ENCODE data around the gene ATP13A5.

The ATP13A5 gene

DNA sequence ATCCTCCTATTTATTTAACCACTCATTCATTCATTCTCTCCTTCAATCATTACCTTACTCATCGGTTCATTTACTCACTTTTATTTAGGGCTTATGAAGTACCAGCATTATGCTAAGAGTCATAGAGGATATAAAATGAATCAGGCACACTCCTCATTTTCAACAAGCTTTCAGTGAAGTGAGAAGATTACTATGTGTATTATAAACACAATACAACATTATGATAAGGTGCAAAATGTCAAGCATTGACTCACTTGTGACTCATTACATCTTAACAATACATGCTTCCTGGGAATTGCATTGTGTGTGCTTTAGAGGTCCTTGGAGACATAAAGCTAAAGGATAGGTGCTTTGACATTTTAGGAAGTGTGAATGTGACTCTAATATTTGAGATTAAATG lies 77.1 kb downstream of the ATP13A5 start:
- Histone ChIP-seq H3K27me3 (ENCODE audit: control insufficient read depth, low read length) (no peaks in the 10 kb centered on the region), H3K79me2 (ENCODE audit: control insufficient read depth, low read length) (no peaks in the 10 kb centered on the region), H3K4me3 (ENCODE audit: low read length) (no peak overlapping the region), H4K20me1 (ENCODE audit: control insufficient read depth, insufficient read depth, low read depth, low read length) (no peaks in the 10 kb centered on the region), H3K4me1 (ENCODE audit: control insufficient read depth, low read length) (no peaks in the 10 kb centered on the region), H3K4me2 (ENCODE audit: low read length) (no peak overlapping the region), H3K9me2 (replicated peaks; ENCODE audit: control insufficient read depth, low read length) (no peaks in the 10 kb centered on the region), H3K9me3 (ENCODE audit: control insufficient read depth, insufficient read depth, low read length) (no peaks in the 10 kb centered on the region), H3K36me3 (ENCODE audit: control insufficient read depth, low read length) (no peaks in the 10 kb centered on the region), H3F3A (ENCODE audit: control insufficient read depth, insufficient read depth) (no peaks in the 10 kb centered on the region), H3K27ac (ENCODE audit: low read depth, low read length) (no peak overlapping the region)
- no peak for TF ChIP-seq EZH2phosphoT487 (IDR thresholded peaks at IDR 0.05; ENCODE audit: borderline replicate concordance, low read length)
- TF ChIP-seq, protein P1, sequence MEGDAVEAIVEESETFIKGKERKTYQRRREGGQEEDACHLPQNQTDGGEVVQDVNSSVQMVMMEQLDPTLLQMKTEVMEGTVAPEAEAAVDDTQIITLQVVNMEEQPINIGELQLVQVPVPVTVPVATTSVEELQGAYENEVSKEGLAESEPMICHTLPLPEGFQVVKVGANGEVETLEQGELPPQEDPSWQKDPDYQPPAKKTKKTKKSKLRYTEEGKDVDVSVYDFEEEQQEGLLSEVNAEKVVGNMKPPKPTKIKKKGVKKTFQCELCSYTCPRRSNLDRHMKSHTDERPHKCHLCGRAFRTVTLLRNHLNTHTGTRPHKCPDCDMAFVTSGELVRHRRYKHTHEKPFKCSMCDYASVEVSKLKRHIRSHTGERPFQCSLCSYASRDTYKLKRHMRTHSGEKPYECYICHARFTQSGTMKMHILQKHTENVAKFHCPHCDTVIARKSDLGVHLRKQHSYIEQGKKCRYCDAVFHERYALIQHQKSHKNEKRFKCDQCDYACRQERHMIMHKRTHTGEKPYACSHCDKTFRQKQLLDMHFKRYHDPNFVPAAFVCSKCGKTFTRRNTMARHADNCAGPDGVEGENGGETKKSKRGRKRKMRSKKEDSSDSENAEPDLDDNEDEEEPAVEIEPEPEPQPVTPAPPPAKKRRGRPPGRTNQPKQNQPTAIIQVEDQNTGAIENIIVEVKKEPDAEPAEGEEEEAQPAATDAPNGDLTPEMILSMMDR (IDR thresholded peaks at IDR 0.05; ENCODE audit: low read depth, low read length, poor library complexity, severe bottlenecking), result no peak

- Histone ChIP-seq H3K79me2 (ENCODE audit: control insufficient read depth, low read length) (no peaks in the 10 kb centered on the region), H3K4me2 (ENCODE audit: low read length) (no peak overlapping the region), H3K4me3 (ENCODE audit: low read length) (no peak overlapping the region), H3K27ac (ENCODE audit: low read depth, low read length) (no peak overlapping the region), H3K9me2 (replicated peaks; ENCODE audit: control insufficient read depth, low read length) (no peaks in the 10 kb centered on the region), H4K20me1 (ENCODE audit: control insufficient read depth, insufficient read depth, low read depth, low read length) (no peaks in the 10 kb centered on the region), H3K9me3 (ENCODE audit: control insufficient read depth, insufficient read depth, low read length) (no peaks in the 10 kb centered on the region; the same call in 1 of the 2 replicates), H3K4me1 (ENCODE audit: control insufficient read depth, low read length) (no peaks in the 10 kb centered on the region), H3F3A (ENCODE audit: control insufficient read depth, insufficient read depth) (no peaks in the 10 kb centered on the region), H3K36me3 (ENCODE audit: control insufficient read depth, low read length) (no peaks in the 10 kb centered on the region), H3K27me3 (ENCODE audit: control insufficient read depth, low read length) (no peaks in the 10 kb centered on the region)
- no peak for TF ChIP-seq EZH2phosphoT487 (IDR thresholded peaks at IDR 0.05; ENCODE audit: borderline replicate concordance, low read length)
Measured at GRCh38 chr3:193297421-193297820, 81.1 kb downstream of the ATP13A5 start.

DNA sequence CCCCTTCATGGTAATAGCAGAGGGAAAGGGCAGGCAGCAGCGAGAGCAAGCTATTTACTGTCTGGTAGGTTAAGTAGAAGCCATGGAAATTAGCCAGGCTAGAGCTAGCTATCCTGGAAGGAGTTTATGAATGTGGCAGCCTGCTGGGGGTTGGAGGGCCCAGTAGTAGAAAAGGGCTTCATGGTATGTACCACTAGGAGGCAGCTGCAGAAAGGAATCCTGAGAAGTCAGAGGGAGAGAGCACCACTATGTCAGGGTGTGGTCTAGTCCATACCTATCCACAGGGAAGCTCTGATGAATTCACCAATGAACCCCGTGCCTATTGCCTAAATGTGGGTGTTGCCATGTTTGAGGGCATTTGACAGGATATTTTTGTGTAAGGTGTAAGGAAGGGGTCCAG lies 82.6 kb downstream of the ATP13A5 start:
- Histone ChIP-seq H4K20me1 (ENCODE audit: control insufficient read depth, insufficient read depth, low read depth, low read length) (no peaks in the 10 kb centered on the region), H3K27ac (ENCODE audit: low read depth, low read length) (no peak overlapping the region)
- TF ChIP-seq EZH2phosphoT487 (IDR thresholded peaks at IDR 0.05; ENCODE audit: borderline replicate concordance, low read length), result no peak
- TF ChIP-seq, protein P1 (IDR thresholded peaks at IDR 0.05; ENCODE audit: low read depth, low read length, poor library complexity, severe bottlenecking), result no peak

DNA sequence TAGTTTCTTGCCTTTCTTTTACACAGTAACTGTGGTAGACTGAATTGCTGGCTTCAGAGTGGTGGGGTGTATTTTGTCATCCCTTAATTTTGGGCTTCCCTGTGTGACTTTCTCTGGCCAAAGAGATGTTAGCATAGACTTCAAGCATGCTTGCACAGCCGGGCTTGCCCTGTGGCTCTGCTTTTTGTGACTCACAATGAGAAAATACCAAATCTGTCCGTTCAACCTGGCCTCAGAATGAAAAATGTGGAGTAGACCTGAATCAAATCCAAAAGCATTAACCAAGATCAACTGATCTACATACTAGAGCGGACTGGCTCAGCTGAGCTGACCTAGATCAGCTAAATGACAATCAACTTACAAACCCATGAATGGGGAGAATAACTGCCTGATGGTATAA lies 86.2 kb downstream of the ATP13A5 start:
- no peak overlapping the region for H3K27ac ChIP-seq (ENCODE audit: low read depth, low read length)
- no peak for TF ChIP-seq EZH2phosphoT487 (IDR thresholded peaks at IDR 0.05; ENCODE audit: borderline replicate concordance, low read length)
- TF ChIP-seq, protein P1 (IDR thresholded peaks at IDR 0.05; ENCODE audit: low read depth, low read length, poor library complexity, severe bottlenecking), result no peak

More for the DNA sequence above, 82.6 kb downstream of the ATP13A5 start:
- Histone ChIP-seq H3K9me2 (replicated peaks; ENCODE audit: control insufficient read depth, low read length) (no peaks in the 10 kb centered on the region), H3K79me2 (ENCODE audit: control insufficient read depth, low read length) (no peaks in the 10 kb centered on the region), H3K36me3 (ENCODE audit: control insufficient read depth, low read length) (no peaks in the 10 kb centered on the region), H3K9me3 (ENCODE audit: control insufficient read depth, insufficient read depth, low read length) (no peaks in the 10 kb centered on the region; the same call in 1 of the 2 replicates), H3K4me2 (ENCODE audit: low read length) (no peak overlapping the region), H3K27me3 (ENCODE audit: control insufficient read depth, low read length) (no peaks in the 10 kb centered on the region), H3F3A (ENCODE audit: control insufficient read depth, insufficient read depth) (no peaks in the 10 kb centered on the region), H3K4me3 (ENCODE audit: low read length) (no peak overlapping the region), H3K4me1 (ENCODE audit: control insufficient read depth, low read length) (no peaks in the 10 kb centered on the region)

More for the DNA sequence above, 86.2 kb downstream of the ATP13A5 start:
- no peaks in the 10 kb centered on the region for H3K79me2 ChIP-seq (ENCODE audit: control insufficient read depth, low read length)
- no peaks in the 10 kb centered on the region for H3K9me2 ChIP-seq (replicated peaks; ENCODE audit: control insufficient read depth, low read length)
- H4K20me1 ChIP-seq (ENCODE audit: control insufficient read depth, insufficient read depth, low read depth, low read length), result no peaks in the 10 kb centered on the region
- H3K36me3 ChIP-seq (ENCODE audit: control insufficient read depth, low read length), result no peaks in the 10 kb centered on the region
- H3F3A ChIP-seq (ENCODE audit: control insufficient read depth, insufficient read depth), result no peaks in the 10 kb centered on the region
- H3K27me3 ChIP-seq (ENCODE audit: control insufficient read depth, low read length), result no peaks in the 10 kb centered on the region
- no peak overlapping the region for H3K4me2 ChIP-seq (ENCODE audit: low read length)
- no peaks in the 10 kb centered on the region for H3K4me1 ChIP-seq (ENCODE audit: control insufficient read depth, low read length)
- H3K4me3 ChIP-seq (ENCODE audit: low read length), result no peak overlapping the region
- no peaks in the 10 kb centered on the region; the same call in 1 of the 2 replicates for H3K9me3 ChIP-seq (ENCODE audit: control insufficient read depth, insufficient read depth, low read length)

All from DOHH2 (cell line).